ENCODE results near the gene MAMDC2. TPM values are rescaled to one million over a fixed set of nuclear protein-coding genes. Genes with fewer than 3 reads are reported as not detected.

The MAMDC2 gene, protein sequence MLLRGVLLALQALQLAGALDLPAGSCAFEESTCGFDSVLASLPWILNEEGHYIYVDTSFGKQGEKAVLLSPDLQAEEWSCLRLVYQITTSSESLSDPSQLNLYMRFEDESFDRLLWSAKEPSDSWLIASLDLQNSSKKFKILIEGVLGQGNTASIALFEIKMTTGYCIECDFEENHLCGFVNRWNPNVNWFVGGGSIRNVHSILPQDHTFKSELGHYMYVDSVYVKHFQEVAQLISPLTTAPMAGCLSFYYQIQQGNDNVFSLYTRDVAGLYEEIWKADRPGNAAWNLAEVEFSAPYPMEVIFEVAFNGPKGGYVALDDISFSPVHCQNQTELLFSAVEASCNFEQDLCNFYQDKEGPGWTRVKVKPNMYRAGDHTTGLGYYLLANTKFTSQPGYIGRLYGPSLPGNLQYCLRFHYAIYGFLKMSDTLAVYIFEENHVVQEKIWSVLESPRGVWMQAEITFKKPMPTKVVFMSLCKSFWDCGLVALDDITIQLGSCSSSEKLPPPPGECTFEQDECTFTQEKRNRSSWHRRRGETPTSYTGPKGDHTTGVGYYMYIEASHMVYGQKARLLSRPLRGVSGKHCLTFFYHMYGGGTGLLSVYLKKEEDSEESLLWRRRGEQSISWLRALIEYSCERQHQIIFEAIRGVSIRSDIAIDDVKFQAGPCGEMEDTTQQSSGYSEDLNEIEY
- 0.21 and 0.25 TPM in 2 replicates for total RNA-seq
- long read RNA-seq, partial matches to known transcripts, result 0 of 1 reads
- long read RNA-seq, other reads (novel, unspliced or antisense), result 1 of 1 reads

DNA sequence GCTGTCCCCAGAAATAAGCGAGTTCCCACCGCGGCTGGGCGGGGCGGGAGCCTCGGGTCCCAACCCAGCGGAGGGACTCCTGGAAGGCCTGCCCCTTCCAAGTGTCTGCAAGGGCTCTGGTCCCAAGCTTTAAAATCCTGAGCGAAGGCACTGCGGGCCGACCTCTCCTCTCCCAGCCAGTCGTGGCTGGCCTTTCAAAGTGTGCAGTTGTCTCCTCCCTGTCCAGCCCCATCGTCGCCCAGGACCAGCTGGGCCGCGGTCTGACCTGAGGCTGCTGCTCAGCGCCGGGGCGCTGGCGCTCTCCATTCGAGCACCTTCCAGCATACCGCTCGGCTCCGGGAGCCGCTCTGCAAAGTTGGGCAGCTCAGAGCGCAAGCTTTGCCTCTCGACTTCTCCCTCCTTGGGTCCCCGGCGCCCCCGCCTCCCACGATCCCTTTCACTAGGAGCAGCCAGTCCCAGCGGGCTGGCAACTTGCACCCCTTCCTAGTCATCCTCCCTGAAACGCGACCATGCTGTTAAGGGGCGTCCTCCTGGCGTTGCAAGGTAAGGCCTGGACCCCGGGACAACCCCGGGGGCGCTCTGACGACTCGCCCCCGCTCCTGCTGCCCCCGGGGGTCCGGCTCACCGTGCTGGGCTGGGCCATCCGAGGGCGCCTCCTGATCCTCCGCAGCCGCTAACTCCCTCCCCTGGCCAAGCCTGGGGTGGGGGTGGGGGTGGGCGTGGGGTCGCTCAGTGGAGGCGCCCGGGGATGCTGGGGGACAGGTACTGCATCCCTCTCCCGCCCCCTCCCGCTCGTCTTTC is at the start of gene MAMDC2:
TSS of gene MAMDC2 (plus strand) at position 160 of the 801 bp plus-strand sequence. CDS start at position 510, 350 bp downstream.
- TF ChIP-seq, protein P1, sequence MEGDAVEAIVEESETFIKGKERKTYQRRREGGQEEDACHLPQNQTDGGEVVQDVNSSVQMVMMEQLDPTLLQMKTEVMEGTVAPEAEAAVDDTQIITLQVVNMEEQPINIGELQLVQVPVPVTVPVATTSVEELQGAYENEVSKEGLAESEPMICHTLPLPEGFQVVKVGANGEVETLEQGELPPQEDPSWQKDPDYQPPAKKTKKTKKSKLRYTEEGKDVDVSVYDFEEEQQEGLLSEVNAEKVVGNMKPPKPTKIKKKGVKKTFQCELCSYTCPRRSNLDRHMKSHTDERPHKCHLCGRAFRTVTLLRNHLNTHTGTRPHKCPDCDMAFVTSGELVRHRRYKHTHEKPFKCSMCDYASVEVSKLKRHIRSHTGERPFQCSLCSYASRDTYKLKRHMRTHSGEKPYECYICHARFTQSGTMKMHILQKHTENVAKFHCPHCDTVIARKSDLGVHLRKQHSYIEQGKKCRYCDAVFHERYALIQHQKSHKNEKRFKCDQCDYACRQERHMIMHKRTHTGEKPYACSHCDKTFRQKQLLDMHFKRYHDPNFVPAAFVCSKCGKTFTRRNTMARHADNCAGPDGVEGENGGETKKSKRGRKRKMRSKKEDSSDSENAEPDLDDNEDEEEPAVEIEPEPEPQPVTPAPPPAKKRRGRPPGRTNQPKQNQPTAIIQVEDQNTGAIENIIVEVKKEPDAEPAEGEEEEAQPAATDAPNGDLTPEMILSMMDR (conservative IDR thresholded peaks at IDR 0.05), result no peak
- peak; percentile 26 for DNase-seq (ENCODE audit: low read depth, low spot score)
- peaks cover 61% of the 10 kb centered on the region for H3K27me3 Mint-ChIP-seq (ENCODE audit: low read depth)
- H3K4me3 Mint-ChIP-seq, result peak within 1 kb of the TSS; percentile 88
- H3K4me1 Mint-ChIP-seq, result peaks cover 26% of the 10 kb centered on the region
- no peaks in the 10 kb centered on the region for H3K9me3 Mint-ChIP-seq
- H3K27ac Mint-ChIP-seq (ENCODE audit: unreplicated experiment), result no peak within 1 kb of the TSS
- H3K36me3 Mint-ChIP-seq (ENCODE audit: low read depth), result no peaks in the 10 kb centered on the region

DNA sequence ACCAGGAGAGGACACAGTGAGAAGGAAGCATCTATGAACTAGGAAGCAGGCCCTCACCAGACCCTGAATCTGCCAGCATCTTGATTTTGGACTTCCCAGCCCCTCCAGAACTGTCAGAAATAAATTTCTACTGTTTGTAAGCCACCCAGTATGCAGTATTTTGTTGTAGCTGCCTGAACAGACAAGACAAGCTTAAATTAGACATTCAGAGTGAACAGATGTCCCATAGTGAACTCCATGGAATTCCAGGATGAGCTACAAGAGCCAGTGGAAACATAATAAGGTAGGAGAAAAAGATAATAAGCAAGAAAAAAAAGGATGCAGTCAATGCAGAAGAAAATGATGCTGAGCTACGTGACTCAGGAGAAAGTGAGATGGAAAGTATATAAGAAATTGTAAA is 47.8 kb upstream of the MAMDC2 start:
- Mint-ChIP-seq H3K4me3 (no peak overlapping the region), H3K9me3 (no peaks in the 10 kb centered on the region), H3K27me3 (ENCODE audit: low read depth) (no peaks in the 10 kb centered on the region), H3K4me1 (no peaks in the 10 kb centered on the region), H3K27ac (ENCODE audit: unreplicated experiment) (no peak overlapping the region), H3K36me3 (ENCODE audit: low read depth) (no peaks in the 10 kb centered on the region)
- DNase-seq (ENCODE audit: low read depth, low spot score), result no peak
- TF ChIP-seq, protein P1 (conservative IDR thresholded peaks at IDR 0.05), result no peak

DNA sequence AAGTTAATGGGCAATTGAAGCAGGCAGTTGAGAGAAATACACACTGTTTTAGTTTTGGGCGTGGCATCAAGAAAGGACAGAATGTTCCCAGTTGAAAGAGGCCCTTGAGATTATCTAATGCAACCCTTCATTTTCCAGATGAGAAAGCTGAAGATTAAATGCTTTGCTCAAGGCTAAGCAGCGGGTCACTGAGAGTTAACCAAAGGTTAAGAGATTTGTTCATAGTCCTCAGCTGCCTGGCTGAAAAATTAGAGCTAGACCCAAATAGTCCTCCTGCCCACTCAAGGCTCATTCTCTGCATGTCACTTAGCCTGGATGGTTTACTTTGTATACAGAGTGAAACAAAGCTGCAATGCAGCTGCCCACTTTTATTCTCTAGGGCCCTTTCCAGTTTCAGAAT is 46.7 kb upstream of the MAMDC2 start:
- Mint-ChIP-seq H3K36me3 (ENCODE audit: low read depth) (peaks cover 2% of the 10 kb centered on the region), H3K27me3 (ENCODE audit: low read depth) (no peaks in the 10 kb centered on the region), H3K9me3 (peaks cover 2% of the 10 kb centered on the region), H3K4me1 (no peaks in the 10 kb centered on the region), H3K4me3 (no peak overlapping the region), H3K27ac (ENCODE audit: unreplicated experiment) (no peak overlapping the region)
- no peak for DNase-seq (ENCODE audit: low read depth, low spot score)
- TF ChIP-seq, protein P1 (conservative IDR thresholded peaks at IDR 0.05), result no peak

DNA sequence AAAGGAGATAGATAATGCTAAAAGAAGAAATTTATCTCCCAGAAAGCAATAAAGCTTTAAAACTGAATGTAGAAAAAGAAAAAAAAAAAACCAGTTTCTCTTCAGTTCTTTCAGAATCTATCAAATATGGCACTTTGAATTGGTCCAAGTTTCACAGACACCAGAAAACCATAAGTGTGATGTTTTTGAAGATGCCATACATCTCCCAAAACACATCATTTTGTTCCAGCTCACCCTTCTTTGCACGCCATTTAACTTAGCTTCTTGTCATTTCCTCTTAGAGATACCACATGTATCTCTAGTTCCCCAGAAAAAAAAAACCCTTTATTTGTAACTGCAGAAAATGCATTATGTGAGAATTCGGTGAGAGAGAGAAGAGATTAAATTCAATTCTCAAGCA is 46.1 kb upstream of the MAMDC2 start:
- Mint-ChIP-seq H3K36me3 (ENCODE audit: low read depth) (peaks cover 2% of the 10 kb centered on the region), H3K4me1 (no peaks in the 10 kb centered on the region), H3K27ac (ENCODE audit: unreplicated experiment) (no peak overlapping the region), H3K27me3 (ENCODE audit: low read depth) (no peaks in the 10 kb centered on the region), H3K9me3 (peaks cover 2% of the 10 kb centered on the region), H3K4me3 (no peak overlapping the region)
- no peak for DNase-seq (ENCODE audit: low read depth, low spot score)
- TF ChIP-seq, protein P1 (conservative IDR thresholded peaks at IDR 0.05), result no peak

DNA sequence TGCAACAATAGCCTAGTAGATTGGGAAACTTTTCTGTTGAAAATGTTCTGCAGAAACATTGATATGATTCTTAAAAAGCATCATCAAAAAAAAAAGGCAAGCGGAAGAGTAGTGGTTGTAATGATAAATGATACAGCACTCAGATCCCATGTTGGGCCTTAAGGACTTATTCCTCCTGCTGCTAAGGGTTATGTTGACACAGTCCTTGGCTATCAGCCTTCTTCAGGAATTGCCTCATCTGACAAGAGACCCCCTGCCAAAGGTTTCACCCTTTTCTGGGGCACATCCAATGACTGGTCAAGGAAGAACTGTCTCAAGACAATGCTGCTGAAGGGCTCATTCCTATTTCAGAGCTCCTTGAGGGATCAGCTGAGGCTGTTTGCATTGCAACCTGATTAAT is 44.3 kb upstream of the MAMDC2 start:
- Mint-ChIP-seq H3K4me1 (no peaks in the 10 kb centered on the region), H3K36me3 (ENCODE audit: low read depth) (peaks cover 2% of the 10 kb centered on the region), H3K27ac (ENCODE audit: unreplicated experiment) (no peak overlapping the region), H3K4me3 (no peak overlapping the region), H3K9me3 (peaks cover 2% of the 10 kb centered on the region), H3K27me3 (ENCODE audit: low read depth) (no peaks in the 10 kb centered on the region)
- no peak for DNase-seq (ENCODE audit: low read depth, low spot score)
- TF ChIP-seq, protein P1 (conservative IDR thresholded peaks at IDR 0.05), result no peak

Measured in neural crest cell (in vitro differentiated cells).